ENCODE measurements around the gene RLF. TPM values are rescaled to one million over a fixed set of nuclear protein-coding genes. Genes with fewer than 3 reads are reported as not detected.
"Not testable (repeated sequence)": the region's sequence is repeated elsewhere in the genome, so short reads cannot be mapped to it uniquely, and the experiment has no call there.

Gene RLF
- total RNA-seq, 1 donor from 2014 or later, result 40.9 TPM

DNA sequence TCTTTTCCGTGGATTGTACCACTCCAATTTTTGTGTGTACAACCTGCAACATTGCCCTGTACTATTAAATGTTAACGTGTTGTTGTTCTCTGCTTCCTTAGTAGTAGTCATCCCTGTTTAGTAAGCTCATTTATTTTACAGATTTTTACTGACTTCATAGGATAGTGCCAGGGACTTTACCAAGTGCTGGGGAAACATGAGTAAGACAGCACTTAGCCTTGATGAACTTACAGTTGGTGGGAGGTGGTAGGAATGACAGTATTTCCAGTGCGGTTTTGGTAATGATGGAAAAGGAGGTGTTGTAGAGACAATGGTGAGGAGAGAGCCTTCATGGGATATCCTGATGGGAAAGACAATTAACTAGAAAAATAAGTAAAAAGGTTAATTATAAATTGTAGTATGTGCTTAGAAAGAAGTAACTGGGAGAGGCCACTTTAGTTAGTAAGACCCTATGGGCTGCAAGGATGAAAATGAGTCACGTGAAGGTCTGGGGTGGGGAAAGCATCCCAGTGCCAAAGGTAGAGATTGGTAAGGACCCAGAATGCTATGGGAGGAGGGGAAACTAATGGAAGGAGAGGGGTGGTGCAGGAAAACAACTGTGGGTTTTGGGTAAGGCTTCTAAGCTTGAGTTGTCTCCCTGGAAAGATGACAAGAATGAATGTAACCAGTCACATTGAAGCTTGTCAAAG is 1.7 kb downstream of the RLF start:
- peak; percentile 58 for DNase-seq (ENCODE audit: low read depth)

DNA sequence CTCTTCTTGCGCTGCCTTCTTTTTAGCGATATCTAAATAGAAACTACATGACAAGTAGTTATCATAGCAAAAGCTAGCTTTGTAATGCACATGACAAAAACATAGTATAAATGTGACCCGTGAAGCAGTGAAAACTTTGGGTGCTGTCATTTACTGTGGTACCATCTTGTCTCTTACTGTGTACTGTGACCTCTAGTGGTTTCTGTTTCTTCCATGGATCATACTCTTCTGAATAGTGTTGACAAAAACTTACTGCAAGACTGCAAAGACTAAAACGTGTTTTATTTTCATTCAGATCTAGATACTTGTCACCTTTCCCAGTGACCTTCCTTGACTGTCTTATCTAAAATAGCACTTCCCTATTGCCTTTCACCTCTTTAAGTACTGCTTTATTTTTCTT is 6.1 kb downstream of the RLF start:
- no peak for DNase-seq (ENCODE audit: low read depth)

DNA sequence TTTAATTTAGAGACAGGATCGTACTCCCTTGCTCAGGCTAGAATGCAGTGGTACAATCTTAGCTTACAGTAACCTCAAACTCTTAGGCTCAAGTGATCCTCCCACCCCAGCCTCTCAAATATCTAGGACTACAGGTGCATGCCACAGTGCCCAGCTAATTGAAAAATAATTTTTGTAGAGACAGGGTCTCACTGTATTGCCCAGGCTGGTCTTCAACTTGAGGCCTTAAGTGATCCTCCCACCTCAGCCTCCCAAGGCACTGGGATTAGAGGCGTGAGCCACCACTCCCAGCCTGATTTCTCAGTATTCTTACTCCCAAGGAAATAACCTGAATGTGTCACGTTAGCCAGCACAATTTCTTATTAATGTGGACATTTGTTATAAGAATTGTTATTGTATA is 9.8 kb downstream of the RLF start:
- no peak for DNase-seq (ENCODE audit: low read depth)

DNA sequence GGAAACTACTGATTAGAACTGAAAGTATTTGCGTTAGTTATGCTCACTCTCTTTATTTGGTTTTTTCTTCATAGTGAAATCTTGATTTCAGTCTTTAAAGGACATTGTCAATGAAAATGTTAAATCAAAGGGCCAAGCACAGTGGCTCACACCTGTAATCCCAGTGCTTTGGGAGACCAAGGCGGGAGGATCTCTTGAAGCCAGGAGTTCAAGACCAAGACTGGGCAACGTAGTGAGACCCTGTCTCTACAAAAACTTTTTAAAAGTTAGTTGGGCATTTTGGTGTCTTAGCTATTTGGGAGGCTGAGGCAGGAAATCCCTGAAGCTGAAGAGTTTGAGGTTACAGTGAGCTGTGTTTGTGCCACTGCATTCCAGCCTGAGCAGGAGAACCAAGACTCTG is 13.6 kb downstream of the RLF start:
- no peak for DNase-seq (ENCODE audit: low read depth)

DNA sequence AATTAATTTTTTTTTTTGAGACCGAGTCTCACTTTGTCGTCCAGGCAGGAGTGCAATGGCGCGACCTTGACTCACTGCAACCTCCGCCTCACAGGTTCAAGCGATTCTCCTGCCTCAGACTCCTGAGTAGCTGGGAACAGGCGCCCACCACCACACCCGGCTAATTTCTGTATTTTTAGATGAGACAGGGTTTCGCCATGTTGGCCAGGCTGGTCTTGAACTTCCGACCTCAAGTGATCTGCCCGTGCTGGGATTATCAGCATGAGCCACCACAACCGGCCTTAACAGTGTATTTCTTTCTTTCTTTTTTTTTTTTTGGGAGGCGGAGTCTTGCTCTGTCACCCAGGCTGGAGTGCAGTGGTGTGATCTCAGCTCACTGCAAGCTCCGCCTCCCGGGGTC is 15.8 kb downstream of the RLF start:
- DNase-seq (ENCODE audit: low read depth), result not testable (repeated sequence)

DNA sequence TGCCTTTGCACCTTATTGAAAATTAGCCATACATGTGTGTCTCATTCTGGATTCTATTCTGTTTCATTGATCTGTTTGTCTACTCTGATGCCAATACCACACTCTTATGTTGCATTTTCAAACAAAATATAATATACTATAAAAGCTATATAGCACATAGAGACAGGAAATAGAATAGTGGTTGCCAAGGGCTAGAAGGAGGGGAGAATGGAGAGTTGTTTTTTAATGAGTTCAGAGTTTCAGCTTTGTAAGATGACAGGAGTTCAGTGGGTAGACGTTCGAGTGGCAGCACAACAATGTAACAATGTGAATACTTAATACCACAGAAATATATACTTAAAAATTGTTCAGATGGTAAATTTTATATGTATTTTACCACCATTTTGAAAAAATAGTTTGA is 17.0 kb downstream of the RLF start:
- no peak for DNase-seq (ENCODE audit: low read depth)

DNA sequence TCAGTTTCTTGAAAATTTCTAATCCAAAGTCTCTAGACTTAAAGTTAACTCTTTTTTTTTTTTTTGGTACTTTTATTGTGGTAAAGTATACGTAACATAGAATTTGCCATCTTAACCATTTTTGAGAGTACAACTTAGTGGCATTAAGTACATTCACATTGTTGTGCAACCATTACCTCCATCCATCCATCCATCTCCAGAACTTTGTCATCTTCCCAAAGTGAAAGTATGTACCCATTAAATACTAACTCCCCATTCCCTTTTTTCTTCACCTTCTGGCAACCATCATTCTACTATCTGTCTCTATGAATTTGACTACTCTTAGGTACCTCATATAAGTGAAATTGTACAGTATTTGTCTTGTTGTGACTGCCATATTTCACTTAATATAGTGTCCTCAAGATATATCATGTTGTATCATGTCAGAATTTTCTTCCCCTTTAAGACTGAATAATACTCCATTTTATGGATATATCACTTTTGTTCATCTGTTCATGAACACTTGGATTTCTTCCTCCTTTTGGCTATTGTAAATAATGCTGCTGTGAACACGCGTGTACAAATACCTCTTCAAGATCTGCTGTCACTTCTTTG is 18.4 kb downstream of the RLF start:
- DNase-seq (ENCODE audit: low read depth), result no peak

DNA sequence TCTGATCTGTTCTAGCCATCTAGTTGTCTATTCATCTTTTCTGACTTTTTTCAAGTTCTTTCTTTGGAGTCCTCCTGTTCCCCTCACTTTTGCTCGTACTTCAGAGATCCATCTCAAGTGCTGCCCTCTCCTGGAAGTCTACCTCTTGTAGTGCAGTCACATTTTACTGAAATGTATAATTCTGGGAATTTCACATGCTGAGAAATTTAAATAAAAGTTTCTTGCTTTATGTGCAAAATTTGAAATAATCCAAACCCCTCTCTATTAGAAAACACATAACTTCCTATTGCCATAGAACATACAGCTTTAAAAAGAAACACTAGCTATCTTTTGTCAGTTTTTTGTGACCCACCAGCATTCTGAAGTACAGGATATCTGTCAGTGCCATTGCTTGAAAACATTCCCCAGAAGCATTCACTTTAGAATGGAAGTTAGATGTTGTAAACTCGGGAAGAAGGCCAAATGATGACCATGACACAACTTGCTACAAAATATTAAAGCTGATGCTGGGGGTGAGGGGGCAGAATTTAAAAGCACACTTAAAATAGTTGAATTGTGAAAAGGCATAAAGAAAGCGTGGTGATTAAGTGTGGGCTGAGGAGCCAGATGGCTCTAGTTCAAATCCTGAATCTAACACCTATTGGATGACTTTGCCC is 22.0 kb downstream of the RLF start:
- DNase-seq (ENCODE audit: low read depth), result peak; percentile 46

DNA sequence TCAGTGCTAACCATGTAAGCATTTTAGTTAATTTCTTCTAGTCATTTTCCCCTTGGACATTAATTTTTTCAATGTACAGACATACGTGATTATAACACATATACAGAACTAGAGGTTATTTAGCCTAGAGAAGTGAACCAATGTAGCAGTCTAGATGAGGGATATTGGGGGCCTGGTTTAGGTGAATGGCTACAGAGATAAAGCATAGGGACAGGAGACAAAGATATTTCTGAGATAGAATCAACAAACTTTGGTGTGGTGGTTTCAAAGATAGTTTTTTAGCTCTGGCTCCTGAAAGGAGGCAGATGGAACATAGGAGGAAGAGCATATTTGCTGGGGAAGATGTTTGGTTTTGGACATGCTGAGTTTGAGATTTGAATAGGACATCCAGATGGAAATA is 23.0 kb downstream of the RLF start:
- DNase-seq (ENCODE audit: low read depth), result no peak

DNA sequence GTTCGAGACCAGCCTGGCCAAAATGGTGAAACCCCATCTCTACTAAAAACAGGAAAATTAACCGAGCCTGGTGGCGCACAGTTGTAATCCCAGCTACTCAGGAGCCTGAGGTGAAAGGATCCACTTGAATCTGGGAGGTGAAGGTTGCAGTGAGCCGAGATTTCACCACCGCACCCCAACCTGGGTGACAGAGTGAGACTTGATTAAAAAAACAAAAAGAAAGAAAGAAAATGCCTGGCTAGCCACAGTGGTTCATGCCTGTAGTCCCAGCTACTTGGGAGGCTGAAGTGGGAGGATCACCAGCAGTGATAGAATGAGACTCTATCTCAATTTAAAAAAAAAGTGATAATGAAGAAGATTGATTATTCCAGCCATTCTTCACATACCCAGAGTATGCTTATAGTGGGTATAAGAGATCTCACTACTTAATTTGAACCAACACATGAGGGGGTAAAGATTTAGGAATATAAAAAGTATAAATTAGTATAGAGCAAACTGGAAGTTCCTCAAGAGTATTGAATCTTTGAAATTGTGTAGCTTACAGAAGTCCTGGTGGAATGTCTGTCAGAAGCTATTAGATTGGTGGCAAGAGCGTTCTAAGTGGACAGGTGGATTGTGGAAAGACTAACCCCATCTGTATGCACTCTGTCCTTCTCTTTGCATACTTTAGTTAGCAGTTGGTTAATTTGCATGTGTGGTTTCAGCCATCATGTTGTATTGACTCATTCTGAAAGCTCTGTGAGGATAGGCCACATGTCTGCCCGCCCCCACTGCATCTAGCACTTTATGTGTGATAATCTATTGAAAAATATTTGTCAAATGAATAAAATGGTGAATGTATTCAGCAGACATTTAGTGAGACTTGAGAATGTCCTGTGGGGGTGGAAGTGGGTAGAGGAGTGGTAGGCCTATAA is 25.0 kb downstream of the RLF start:
- DNase-seq (ENCODE audit: low read depth), result peak; percentile 60

DNA sequence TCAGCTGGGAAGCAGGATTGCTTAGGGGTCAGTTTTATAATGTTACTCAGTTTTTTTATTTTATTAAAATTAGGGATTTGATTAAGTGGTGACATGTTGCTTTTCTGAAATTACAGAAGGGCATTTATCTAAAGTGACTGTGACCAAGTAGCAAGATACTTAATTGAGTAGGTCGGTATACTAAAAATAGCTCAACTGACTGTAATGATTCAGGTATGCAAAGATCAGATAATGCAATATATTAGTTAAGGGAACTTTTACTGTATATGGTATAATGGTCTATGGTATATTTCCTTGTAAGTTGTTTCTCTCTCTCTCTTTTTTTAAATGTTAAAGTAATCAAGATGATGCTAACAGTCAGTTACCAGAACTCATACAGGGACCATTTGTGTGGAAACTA is 26.2 kb downstream of the RLF start:
- DNase-seq (ENCODE audit: low read depth), result no peak

DNA sequence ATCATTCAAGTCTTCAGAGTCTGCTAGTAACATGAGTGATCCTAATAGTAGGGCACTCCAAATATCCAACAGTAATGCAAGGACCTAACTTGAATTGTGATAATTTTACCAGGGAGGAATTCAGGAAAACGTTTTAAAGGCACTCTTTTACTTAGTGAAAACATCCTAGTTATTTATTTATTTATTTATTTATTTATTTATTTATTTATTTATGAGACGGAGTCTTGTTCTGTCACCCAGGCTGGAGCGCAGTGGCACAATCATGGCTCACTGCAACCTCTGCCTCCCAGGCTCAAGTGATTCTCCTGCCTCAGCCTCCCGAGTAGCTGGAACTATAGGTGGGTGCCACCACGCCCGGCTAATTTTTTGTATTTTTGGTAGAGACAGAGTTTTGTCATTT is 33.5 kb downstream of the RLF start:
- not testable (repeated sequence) for DNase-seq (ENCODE audit: low read depth)

DNA sequence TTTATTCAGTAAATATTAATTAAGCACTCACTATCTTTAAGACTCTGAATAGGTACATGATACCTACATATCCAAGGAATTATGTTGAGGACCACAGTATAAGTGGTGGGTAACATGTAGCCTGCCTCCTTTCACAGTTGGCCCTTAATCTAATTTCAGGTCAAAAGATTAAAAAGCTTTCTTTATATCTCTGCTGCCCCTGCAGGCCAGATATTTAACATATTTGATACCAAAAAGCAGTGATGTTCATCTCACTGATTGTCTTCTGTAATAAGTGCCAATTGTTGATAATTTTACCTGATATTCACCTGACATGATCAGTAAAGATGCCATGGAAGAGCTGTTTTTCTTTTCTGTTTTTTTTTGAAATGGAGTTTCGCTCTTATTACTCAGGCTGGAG is 36.5 kb downstream of the RLF start:
- DNase-seq (ENCODE audit: low read depth), result no peak

DNA sequence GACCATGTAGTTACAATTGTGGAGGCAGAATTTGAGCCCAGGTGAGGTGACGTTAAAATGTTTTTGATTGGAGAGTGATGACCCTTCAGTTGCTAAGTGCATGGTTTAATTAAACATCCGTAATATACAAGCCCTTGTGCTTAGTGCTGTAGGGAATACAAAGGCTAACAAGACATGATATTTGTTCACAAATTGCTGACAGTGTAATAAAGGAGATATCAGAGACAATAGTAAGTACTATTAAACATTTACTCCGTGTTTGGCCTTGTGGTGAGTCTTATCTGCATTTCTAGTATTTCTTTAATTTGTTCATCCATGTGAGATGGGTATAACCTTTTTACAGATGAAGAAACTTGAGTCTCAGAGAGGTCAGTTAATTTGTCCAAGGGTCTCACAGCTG is 37.9 kb downstream of the RLF start:
- DNase-seq (ENCODE audit: low read depth), result no peak

DNA sequence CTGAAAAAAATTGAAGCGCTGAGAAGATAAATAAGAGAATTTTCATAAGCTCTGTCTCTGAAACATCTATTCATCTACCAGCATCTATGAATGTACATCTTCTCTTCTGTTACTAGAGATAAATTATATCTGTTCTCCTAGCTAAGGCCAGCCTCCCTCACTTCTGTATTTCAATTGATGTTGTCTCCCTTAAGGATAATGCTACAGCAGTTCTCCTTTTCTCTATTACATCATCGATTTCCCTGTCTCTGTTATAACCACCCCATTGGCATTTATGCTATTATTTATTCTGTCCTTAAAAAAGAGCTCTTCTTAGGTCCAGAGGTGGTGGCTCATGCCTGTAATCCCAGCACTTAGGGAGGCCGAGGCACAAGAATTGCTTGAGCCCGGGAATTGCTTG is 43.7 kb downstream of the RLF start:
- DNase-seq (ENCODE audit: low read depth), result no peak

DNA sequence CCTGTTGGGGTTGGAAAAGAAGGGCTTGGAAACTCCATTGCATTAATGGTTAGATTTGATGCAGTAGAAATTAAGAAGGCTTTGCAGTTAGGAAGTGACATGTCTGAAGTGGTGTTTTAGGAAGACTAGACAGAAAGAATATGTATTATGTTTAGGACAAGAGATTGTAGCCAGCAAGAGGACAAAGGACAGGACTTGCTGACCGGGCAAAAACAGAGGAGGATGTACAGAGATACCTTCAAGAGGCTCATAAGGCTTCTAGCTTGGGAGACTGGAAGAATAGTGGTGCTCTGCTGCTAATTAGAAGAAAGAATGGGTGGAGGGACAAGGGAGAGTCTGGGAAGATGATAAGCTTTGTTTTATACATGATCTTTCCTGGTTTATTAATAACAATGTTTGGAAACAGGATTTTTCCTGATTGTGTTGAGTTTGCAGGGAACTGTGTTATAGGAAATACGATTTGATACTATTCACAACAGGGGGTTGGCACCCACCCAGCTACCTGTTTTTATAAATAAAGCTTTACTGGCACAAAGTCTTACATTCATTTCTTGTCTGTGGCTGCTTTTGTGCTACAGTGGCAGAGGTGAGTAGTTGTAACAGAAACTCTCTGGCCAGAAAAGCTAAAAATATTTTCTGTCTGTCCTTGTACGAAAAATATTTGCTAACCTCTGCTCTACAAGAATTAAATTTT is 49.5 kb downstream of the RLF start:
- DNase-seq (ENCODE audit: low read depth), result no peak

DNA sequence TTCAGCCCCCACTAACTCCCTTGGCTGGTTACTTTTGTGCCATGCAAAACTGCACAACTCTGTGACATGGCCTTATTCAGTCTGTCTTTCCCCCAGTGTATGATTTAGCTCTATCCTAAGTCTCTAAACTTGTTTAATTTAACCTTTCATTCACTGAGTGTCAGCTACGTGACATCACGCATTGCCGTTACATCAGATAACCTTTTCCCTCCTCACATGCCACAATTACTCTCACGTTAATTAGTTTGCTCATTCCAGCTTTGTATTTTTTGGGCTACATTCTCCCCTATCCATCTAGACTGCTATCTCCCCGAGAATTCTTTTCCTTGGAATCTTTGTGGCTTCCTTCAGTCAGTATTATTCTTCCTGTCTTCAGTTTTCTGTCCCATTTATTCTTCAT is 57.1 kb downstream of the RLF start:
- DNase-seq (ENCODE audit: low read depth), result no peak

DNA sequence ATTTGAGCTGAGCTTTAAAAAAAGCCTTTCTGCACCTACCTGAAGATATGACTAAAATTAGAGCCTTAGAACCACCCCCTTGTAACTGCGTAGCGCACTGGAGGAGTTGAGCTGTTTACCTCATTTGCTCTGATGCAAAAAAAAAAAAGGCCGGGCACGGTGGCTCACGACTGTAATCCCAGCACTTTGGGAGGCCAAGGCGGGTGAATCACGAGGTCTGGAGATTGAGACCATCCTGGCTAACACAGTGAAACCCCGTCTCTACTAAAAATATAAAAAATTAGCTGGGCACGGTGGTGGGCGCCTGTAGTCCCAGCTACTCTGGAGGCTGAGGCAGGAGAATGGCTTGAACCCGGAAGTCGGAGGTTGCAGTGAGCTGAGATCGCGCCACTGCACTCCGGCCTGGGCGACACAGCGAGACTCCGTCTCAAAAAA is 60.3 kb downstream of the RLF start:
- not testable (repeated sequence) for DNase-seq (ENCODE audit: low read depth)

DNA sequence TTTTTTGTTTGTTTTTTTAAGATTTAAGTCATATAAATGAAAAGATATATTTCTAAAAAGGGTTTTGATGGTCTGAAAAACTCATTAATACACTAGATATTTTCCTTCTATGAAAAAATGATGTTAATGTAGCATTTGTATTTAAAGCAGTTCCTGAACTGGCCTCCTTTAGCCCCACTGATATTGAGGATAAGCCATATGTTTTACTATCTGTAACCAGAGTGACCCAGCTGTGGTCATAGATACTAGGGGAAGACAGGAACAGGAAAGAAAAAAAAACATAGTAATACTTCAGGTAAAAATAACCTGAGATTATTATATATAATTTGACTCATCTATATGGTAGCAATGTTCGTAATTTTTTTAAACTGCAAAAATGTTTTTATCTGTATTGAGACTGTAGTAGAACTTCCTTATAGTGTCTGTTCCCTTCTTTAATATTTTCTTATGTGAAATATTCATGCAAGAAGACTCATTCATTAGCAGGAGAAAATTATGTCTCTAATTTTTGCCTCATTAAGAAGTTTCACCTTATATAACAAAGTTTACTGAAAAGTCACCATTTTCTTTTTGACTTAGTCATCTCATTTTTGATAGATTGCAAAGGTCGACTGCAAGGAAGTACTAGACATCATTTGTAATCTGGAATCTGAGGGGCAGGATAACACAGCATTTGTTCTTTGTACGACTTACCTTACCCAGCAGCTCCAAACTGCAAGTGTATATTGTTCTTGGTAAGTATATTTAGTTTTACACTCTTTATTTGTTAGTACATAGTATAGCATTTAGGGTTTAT is 61.0 kb downstream of the RLF start:
- DNase-seq (ENCODE audit: low read depth), result no peak

DNA sequence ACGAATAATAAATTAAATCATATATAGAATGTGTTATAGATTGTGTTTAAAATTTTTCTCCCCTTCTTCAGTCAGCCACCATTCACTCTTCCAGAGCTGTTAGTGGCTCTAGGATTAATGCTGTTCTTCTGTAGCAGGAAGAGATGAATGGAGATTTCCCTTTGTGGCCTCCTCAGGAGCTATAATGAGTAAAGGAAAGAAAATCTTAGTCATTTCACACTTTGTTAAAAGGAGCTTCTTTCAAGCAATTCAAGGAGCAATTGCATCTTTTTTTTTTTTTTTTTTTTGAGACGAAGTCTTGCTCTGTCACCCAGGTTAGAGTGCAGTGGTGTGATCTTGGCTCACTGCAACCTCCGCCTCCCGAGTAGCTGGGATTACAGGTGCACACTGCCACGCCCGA is 62.9 kb downstream of the RLF start:
- no peak for DNase-seq (ENCODE audit: low read depth)

DNA sequence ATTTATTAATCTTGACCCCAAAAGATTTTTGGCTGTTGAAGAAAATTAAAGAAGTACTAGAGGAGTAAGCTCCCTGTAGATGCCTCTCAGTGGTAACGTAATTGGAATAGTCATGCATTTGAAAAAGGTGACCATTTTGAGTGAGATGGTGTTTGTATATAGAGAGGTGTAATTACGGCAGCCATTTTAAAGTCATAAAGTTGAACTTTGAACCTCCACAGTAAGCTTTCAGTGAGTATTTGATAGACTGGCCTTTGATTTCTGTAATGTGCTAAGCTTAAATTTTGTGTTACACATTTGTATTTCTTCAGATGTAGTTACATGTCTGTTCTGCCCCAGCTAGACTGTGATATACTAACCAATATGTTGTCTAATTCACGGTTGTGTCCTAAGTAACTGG is 65.0 kb downstream of the RLF start:
- no peak for DNase-seq (ENCODE audit: low read depth)
